ENCODE results near the gene CREB3L2.

CREB3L2 gene

GRCh38 chr7:137879357-137880158 lies 122.3 kb downstream of the CREB3L2 start:
- in situ Hi-C loops (cut with MboI; ENCODE audit: low sequenced_read_pairs): no loop called here

- in situ Hi-C loops (cut with MboI; ENCODE audit: low sequenced_read_pairs): no loop called here
These were observed 123.4 kb downstream of the CREB3L2 start for GRCh38 chr7:137878333-137878961.

- in situ Hi-C loops (cut with MboI; ENCODE audit: low sequenced_read_pairs): no loop called here
These were observed 124.7 kb downstream of the CREB3L2 start for GRCh38 chr7:137877027-137877675.

GRCh38 chr7:137875746-137876145 lies 126.1 kb downstream of the CREB3L2 start:
- in situ Hi-C loops (cut with MboI; ENCODE audit: low sequenced_read_pairs): no loop called here

- in situ Hi-C loops (cut with MboI; ENCODE audit: low sequenced_read_pairs): no loop called here
These were observed 127.7 kb downstream of the CREB3L2 start for GRCh38 chr7:137873979-137874777.

- in situ Hi-C loops (cut with MboI; ENCODE audit: low sequenced_read_pairs): no loop called here
These were observed 128.4 kb downstream of the CREB3L2 start for GRCh38 chr7:137873524-137873923.

GRCh38 chr7:137871170-137871915 lies 130.5 kb downstream of the CREB3L2 start:
- in situ Hi-C loops (cut with MboI; ENCODE audit: low sequenced_read_pairs): no loop called here

GRCh38 chr7:137870684-137871083 lies 131.2 kb downstream of the CREB3L2 start:
- in situ Hi-C loops (cut with MboI; ENCODE audit: low sequenced_read_pairs): no loop called here

GRCh38 chr7:137870078-137870477 lies 131.8 kb downstream of the CREB3L2 start:
- in situ Hi-C loops (cut with MboI; ENCODE audit: low sequenced_read_pairs): no loop called here

GRCh38 chr7:137869260-137869659 lies 132.6 kb downstream of the CREB3L2 start:
- in situ Hi-C loops (cut with MboI; ENCODE audit: low sequenced_read_pairs): no loop called here

- in situ Hi-C loops (cut with MboI; ENCODE audit: low sequenced_read_pairs): no loop called here
These were observed 134.6 kb downstream of the CREB3L2 start for GRCh38 chr7:137867289-137867688.

GRCh38 chr7:137865764-137866163 lies 136.1 kb downstream of the CREB3L2 start:
- in situ Hi-C loops (cut with MboI; ENCODE audit: low sequenced_read_pairs): no loop called here

GRCh38 chr7:137862964-137863363 lies 138.9 kb downstream of the CREB3L2 start:
- in situ Hi-C loops (cut with MboI; ENCODE audit: low sequenced_read_pairs): no loop called here

- in situ Hi-C loops (cut with MboI; ENCODE audit: low sequenced_read_pairs): no loop called here
These were observed 139.5 kb downstream of the CREB3L2 start for GRCh38 chr7:137862358-137862757.

- in situ Hi-C loops (cut with MboI; ENCODE audit: low sequenced_read_pairs): no loop called here
These were observed 141.3 kb downstream of the CREB3L2 start for GRCh38 chr7:137860542-137860941.

- in situ Hi-C loops (cut with MboI; ENCODE audit: low sequenced_read_pairs): no loop called here
These were observed 148.8 kb downstream of the CREB3L2 start for GRCh38 chr7:137853053-137853452.

- in situ Hi-C loops (cut with MboI; ENCODE audit: low sequenced_read_pairs): no loop called here
These were observed 149.8 kb downstream of the CREB3L2 start for GRCh38 chr7:137852108-137852507.

- in situ Hi-C loops (cut with MboI; ENCODE audit: low sequenced_read_pairs): no loop called here
These were observed 150.6 kb downstream of the CREB3L2 start for GRCh38 chr7:137850972-137851945.

- in situ Hi-C loops (cut with MboI; ENCODE audit: low sequenced_read_pairs): no loop called here
These were observed 151.3 kb downstream of the CREB3L2 start for GRCh38 chr7:137850571-137850970.
